ENCODE data around the gene AUTS2. TPM values are rescaled to one million over a fixed set of nuclear protein-coding genes. Genes with fewer than 3 reads are reported as not detected.

AUTS2 gene
- total and polyA plus RNA-seq, 4 donors, result 4.9 to 24.4 (median 7.0) TPM

DNA sequence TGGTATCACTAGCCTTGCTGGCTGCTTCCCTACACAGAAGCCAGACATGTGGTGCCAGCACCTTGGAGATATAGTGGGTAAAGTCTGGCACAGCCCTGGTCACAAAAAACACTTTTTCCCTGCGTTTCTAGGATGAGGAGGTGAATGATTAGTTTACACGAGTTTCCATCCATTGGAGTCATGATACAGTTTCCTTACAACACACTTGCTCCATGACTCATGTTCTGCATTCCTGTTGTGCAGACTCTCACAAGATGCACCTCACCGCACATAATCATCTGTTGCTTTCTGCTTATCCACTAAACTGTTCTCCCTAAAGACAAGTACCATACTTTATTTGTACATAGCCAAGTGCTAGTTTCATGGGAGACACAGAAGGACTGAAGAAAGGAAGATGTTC lies 786.6 kb downstream of the AUTS2 start:
- Histone ChIP-seq H3K27ac (ENCODE audit: low read depth in 1 of 2, low read length in 2 of 2) (no peak overlapping the region), H3K4me1 (ENCODE audit: control insufficient read depth in 4 of 4, insufficient read depth in 4 of 4, low read length in 3 of 4) (no peaks in the 10 kb centered on the region), H3K36me3 (ENCODE audit: control insufficient read depth in 4 of 4, insufficient read depth in 3 of 4, low read depth in 1 of 4, low read length in 3 of 4) (no peaks in the 10 kb centered on the region), H3K27me3 (ENCODE audit: control insufficient read depth in 4 of 4, insufficient read depth in 4 of 4, low read length in 3 of 4) (no peaks in the 10 kb centered on the region), H3K9me3 (ENCODE audit: control insufficient read depth in 4 of 4, low read length in 3 of 4) (no peaks in the 10 kb centered on the region), H3K4me3 (ENCODE audit: low read depth in 1 of 3, low read length in 3 of 3) (no peak overlapping the region), H3K9ac (ENCODE audit: low read depth in 1 of 2, low read length in 2 of 2) (no peak overlapping the region)
- 92% methylated on average over 3 of the region's 3 CpGs for WGBS
- DNase-seq (ENCODE audit: low spot score), result no peak
- TF ChIP-seq EGR1 (IDR thresholded peaks at IDR 0.05; ENCODE audit: low read depth in 2 of 2) (no peak), HNF4G (IDR thresholded peaks at IDR 0.05) (no peak), GABPA (IDR thresholded peaks at IDR 0.05 in 1 of 2, conservative IDR thresholded peaks at IDR 0.05 in 1 of 2) (no peak), FOXA2 (IDR thresholded peaks at IDR 0.05) (no peak), TAF1 (conservative IDR thresholded peaks at IDR 0.05) (no peak), HNF4A (conservative IDR thresholded peaks at IDR 0.05) (no peak), CTCF (IDR thresholded peaks at IDR 0.05; ENCODE audit: low read depth, low read length, missing input control) (no peak)

- Histone ChIP-seq H3K9me3 (ENCODE audit: control insufficient read depth in 4 of 4, low read length in 3 of 4) (no peaks in the 10 kb centered on the region), H3K36me3 (ENCODE audit: control insufficient read depth in 4 of 4, insufficient read depth in 3 of 4, low read depth in 1 of 4, low read length in 3 of 4) (no peaks in the 10 kb centered on the region), H3K27ac (ENCODE audit: low read depth in 1 of 2, low read length in 2 of 2) (no peak overlapping the region), H3K27me3 (ENCODE audit: control insufficient read depth in 4 of 4, insufficient read depth in 4 of 4, low read length in 3 of 4) (no peaks in the 10 kb centered on the region), H3K4me3 (ENCODE audit: low read depth in 1 of 3, low read length in 3 of 3) (no peak overlapping the region), H3K4me1 (ENCODE audit: control insufficient read depth in 4 of 4, insufficient read depth in 4 of 4, low read length in 3 of 4) (no peaks in the 10 kb centered on the region), H3K9ac (ENCODE audit: low read depth in 1 of 2, low read length in 2 of 2) (no peak overlapping the region)
- 90% methylated on average over 4 of the region's 4 CpGs for WGBS
- TF ChIP-seq, protein P1, sequence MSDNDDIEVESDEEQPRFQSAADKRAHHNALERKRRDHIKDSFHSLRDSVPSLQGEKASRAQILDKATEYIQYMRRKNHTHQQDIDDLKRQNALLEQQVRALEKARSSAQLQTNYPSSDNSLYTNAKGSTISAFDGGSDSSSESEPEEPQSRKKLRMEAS (IDR thresholded peaks at IDR 0.05), result no peak
- TF ChIP-seq FOXA1 (IDR thresholded peaks at IDR 0.05) (no peak), RXRA (IDR thresholded peaks at IDR 0.05) (no peak), RAD21 (IDR thresholded peaks at IDR 0.05) (no peak), GABPA (IDR thresholded peaks at IDR 0.05 in 1 of 2, conservative IDR thresholded peaks at IDR 0.05 in 1 of 2) (no peak), HNF4A (conservative IDR thresholded peaks at IDR 0.05) (no peak), JUND (IDR thresholded peaks at IDR 0.05) (no peak), TAF1 (conservative IDR thresholded peaks at IDR 0.05) (no peak), EGR1 (IDR thresholded peaks at IDR 0.05; ENCODE audit: low read depth in 2 of 2) (no peak), CTCF (IDR thresholded peaks at IDR 0.05; ENCODE audit: low read depth, low read length, missing input control) (no peak)
- TF ChIP-seq, protein P2, sequence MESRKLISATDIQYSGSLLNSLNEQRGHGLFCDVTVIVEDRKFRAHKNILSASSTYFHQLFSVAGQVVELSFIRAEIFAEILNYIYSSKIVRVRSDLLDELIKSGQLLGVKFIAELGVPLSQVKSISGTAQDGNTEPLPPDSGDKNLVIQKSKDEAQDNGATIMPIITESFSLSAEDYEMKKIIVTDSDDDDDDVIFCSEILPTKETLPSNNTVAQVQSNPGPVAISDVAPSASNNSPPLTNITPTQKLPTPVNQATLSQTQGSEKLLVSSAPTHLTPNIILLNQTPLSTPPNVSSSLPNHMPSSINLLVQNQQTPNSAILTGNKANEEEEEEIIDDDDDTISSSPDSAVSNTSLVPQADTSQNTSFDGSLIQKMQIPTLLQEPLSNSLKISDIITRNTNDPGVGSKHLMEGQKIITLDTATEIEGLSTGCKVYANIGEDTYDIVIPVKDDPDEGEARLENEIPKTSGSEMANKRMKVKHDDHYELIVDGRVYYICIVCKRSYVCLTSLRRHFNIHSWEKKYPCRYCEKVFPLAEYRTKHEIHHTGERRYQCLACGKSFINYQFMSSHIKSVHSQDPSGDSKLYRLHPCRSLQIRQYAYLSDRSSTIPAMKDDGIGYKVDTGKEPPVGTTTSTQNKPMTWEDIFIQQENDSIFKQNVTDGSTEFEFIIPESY (IDR thresholded peaks at IDR 0.05), result no peak
- no peak for DNase-seq (ENCODE audit: low spot score)
These were observed 788.9 kb downstream of the AUTS2 start for GRCh38 chr7:70387217-70387616.
